ENCODE measurements around the gene WWC1. TPM values are rescaled to one million over a fixed set of nuclear protein-coding genes. Genes with fewer than 3 reads are reported as not detected.

The WWC1 gene
- total RNA-seq, 2 experiments from 2014 or later, result not detected

DNA sequence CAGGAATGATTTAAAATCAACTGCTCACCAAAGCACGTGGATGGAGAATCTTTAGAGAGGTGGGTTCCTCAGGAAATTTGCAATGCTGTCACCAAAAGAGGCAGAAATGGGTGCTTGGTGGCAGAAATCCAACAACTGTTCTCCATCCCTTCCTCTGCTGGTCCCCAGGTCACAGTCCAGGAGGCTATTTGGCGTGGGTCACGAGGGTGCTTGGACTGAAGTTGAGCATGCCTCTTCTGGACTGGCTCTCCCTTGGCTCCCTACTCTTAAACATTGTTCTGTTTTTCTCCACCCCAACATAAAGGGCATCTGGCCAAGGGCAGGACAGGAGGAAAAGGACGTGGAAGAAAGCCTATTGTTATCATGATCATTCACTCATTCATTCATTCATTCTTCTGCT lies 58.9 kb downstream of the WWC1 start:
- H3K9me3 ChIP-seq (ENCODE audit: low read length), result no peaks in the 10 kb centered on the region
- no peak overlapping the region for H2AFZ ChIP-seq (ENCODE audit: low read length)
- no peaks in the 10 kb centered on the region for H3K9me2 ChIP-seq (ENCODE audit: insufficient read depth, low read length)
- TF ChIP-seq EZH2phosphoT487 (IDR thresholded peaks at IDR 0.05; ENCODE audit: borderline replicate concordance, low read depth, low read length) (no peak), CTCF (conservative IDR thresholded peaks at IDR 0.05; ENCODE audit: low read length) (no peak)
- no peak overlapping the region for H3K27ac ChIP-seq (ENCODE audit: low read depth, low read length, poor library complexity, severe bottlenecking)
- no peaks in the 10 kb centered on the region for H3K36me3 ChIP-seq (ENCODE audit: insufficient read depth, low read length)
- no peaks in the 10 kb centered on the region for H3K4me1 ChIP-seq (ENCODE audit: insufficient read depth, low read length, poor library complexity, severe bottlenecking)
- intact Hi-C loops (cut with micrococcal nuclease; ENCODE audit: unreplicated experiment), result no loop called here
- ChIA-PET POLR2A (no interaction called here), CTCF (ENCODE audit: unreplicated experiment) (no interaction called here)
- H3K4me3 ChIP-seq (ENCODE audit: low read depth, low read length, poor library complexity, severe bottlenecking), result no peak overlapping the region
- no peaks in the 10 kb centered on the region for H3K79me2 ChIP-seq (ENCODE audit: insufficient read depth, low read depth, low read length)
- no TSS peak for BruUV-seq (replicated peaks)
- no peak overlapping the region for H3K4me2 ChIP-seq (ENCODE audit: low read length)
- DNase-seq (ENCODE audit: low spot score), result no peak
- no peaks in the 10 kb centered on the region for H4K20me1 ChIP-seq (ENCODE audit: insufficient read depth, low read length)

- no peak for TF ChIP-seq EZH2phosphoT487 (IDR thresholded peaks at IDR 0.05; ENCODE audit: borderline replicate concordance, low read depth, low read length)
- TF ChIP-seq CTCF (conservative IDR thresholded peaks at IDR 0.05; ENCODE audit: low read length), result no peak
- intact Hi-C loops (cut with micrococcal nuclease; ENCODE audit: unreplicated experiment), result no loop called here
- CTCF ChIA-PET (ENCODE audit: unreplicated experiment), result no interaction called here
- H4K20me1 ChIP-seq (ENCODE audit: insufficient read depth, low read length), result no peaks in the 10 kb centered on the region
- no peak overlapping the region for H3K27ac ChIP-seq (ENCODE audit: low read depth, low read length, poor library complexity, severe bottlenecking)
- no peak overlapping the region for H2AFZ ChIP-seq (ENCODE audit: low read length)
- no peaks in the 10 kb centered on the region for H3K36me3 ChIP-seq (ENCODE audit: insufficient read depth, low read length)
- no TSS peak for BruUV-seq (replicated peaks)
- H3K4me3 ChIP-seq (ENCODE audit: low read depth, low read length, poor library complexity, severe bottlenecking), result no peak overlapping the region
- H3K9me2 ChIP-seq (ENCODE audit: insufficient read depth, low read length), result no peaks in the 10 kb centered on the region
- POLR2A ChIA-PET, result no interaction called here
- H3K9me3 ChIP-seq (ENCODE audit: low read length), result no peaks in the 10 kb centered on the region
- no peak for DNase-seq (ENCODE audit: low spot score)
- no peaks in the 10 kb centered on the region for H3K4me1 ChIP-seq (ENCODE audit: insufficient read depth, low read length, poor library complexity, severe bottlenecking)
- H3K4me2 ChIP-seq (ENCODE audit: low read length), result no peak overlapping the region
- no peaks in the 10 kb centered on the region for H3K79me2 ChIP-seq (ENCODE audit: insufficient read depth, low read depth, low read length)
Observed at GRCh38 chr5:168353216-168353957, 61.9 kb downstream of the WWC1 start.

- no peaks in the 10 kb centered on the region for H3K79me2 ChIP-seq (ENCODE audit: insufficient read depth, low read depth, low read length)
- H2AFZ ChIP-seq (ENCODE audit: low read length), result no peak overlapping the region
- TF ChIP-seq CTCF (conservative IDR thresholded peaks at IDR 0.05; ENCODE audit: low read length) (no peak), EZH2phosphoT487 (IDR thresholded peaks at IDR 0.05; ENCODE audit: borderline replicate concordance, low read depth, low read length) (no peak)
- intact Hi-C loops (cut with micrococcal nuclease; ENCODE audit: unreplicated experiment), result no loop called here
- H3K4me1 ChIP-seq (ENCODE audit: insufficient read depth, low read length, poor library complexity, severe bottlenecking), result no peaks in the 10 kb centered on the region
- H4K20me1 ChIP-seq (ENCODE audit: insufficient read depth, low read length), result no peaks in the 10 kb centered on the region
- no TSS peak for BruUV-seq (replicated peaks)
- H3K4me2 ChIP-seq (ENCODE audit: low read length), result no peak overlapping the region
- POLR2A ChIA-PET, result no interaction called here
- H3K27ac ChIP-seq (ENCODE audit: low read depth, low read length, poor library complexity, severe bottlenecking), result no peak overlapping the region
- CTCF ChIA-PET (ENCODE audit: unreplicated experiment), result no interaction called here
- H3K36me3 ChIP-seq (ENCODE audit: insufficient read depth, low read length), result no peaks in the 10 kb centered on the region
- no peaks in the 10 kb centered on the region for H3K9me2 ChIP-seq (ENCODE audit: insufficient read depth, low read length)
- no peak overlapping the region for H3K4me3 ChIP-seq (ENCODE audit: low read depth, low read length, poor library complexity, severe bottlenecking)
- H3K9me3 ChIP-seq (ENCODE audit: low read length), result no peaks in the 10 kb centered on the region
- no peak for DNase-seq (ENCODE audit: low spot score)
Observed at GRCh38 chr5:168354397-168354796, 63.0 kb downstream of the WWC1 start.
